GM18526 (cell line): Measurements from ENCODE around the gene BORA.

Experiments used
- POLR2A ChIP-seq: IDR thresholded peaks from 3 replicates; pipeline ENCODE4 v1.6.1; 2011; ENCODE audit not compliant: insufficient read length; ENCODE audit errors: extremely low read depth

Gene BORA

GRCh38 chr13:72745260-72745659 is 17.5 kb downstream of the BORA start:
- no peak for TF ChIP-seq POLR2A

- TF ChIP-seq POLR2A, result no peak
Observed at GRCh38 chr13:72751220-72751619, 23.5 kb downstream of the BORA start.

GRCh38 chr13:72754111-72754510 is 26.4 kb downstream of the BORA start:
- TF ChIP-seq POLR2A, result no peak

- TF ChIP-seq POLR2A, result no peak
Observed at GRCh38 chr13:72757792-72758535, 30.2 kb downstream of the BORA start.

GRCh38 chr13:72760189-72760588 is 32.5 kb downstream of the BORA start:
- TF ChIP-seq POLR2A, result no peak

- TF ChIP-seq POLR2A, result no peak
Observed at GRCh38 chr13:72763411-72763810, 35.7 kb downstream of the BORA start.

- no peak for TF ChIP-seq POLR2A
Observed at GRCh38 chr13:72774019-72774418, 46.3 kb downstream of the BORA start.

GRCh38 chr13:72781451-72782439 is 54.0 kb downstream of the BORA start, which contains the start of the genes DIS3 and PIBF1:
DIS3 (minus strand) TSS chr13:72781900; CDS start chr13:72781832, 68 bp downstream.
PIBF1 (plus strand) TSS chr13:72782133; CDS start chr13:72783470, 1,337 bp downstream.
- peak; percentile 78 for TF ChIP-seq POLR2A

GRCh38 chr13:72782717-72783116 is 55.0 kb downstream of the BORA start:
- TF ChIP-seq POLR2A, result no peak

GRCh38 chr13:72788831-72789230 is 61.1 kb downstream of the BORA start:
- TF ChIP-seq POLR2A, result no peak

- no peak for TF ChIP-seq POLR2A
Observed at GRCh38 chr13:72792640-72793039, 64.9 kb downstream of the BORA start.

- no peak for TF ChIP-seq POLR2A
Observed at GRCh38 chr13:72798817-72799216, 71.1 kb downstream of the BORA start.

GRCh38 chr13:72804301-72804700 is 76.6 kb downstream of the BORA start:
- TF ChIP-seq POLR2A, result no peak
